Type B pancreatic cell (in vitro differentiated cells): ENCODE measurements around the gene TRMU. TPM values are rescaled to one million over a fixed set of nuclear protein-coding genes. Genes with fewer than 3 reads are reported as not detected.

ENCODE experiments used
- DNase-seq: peaks from one replicate; pipeline ENCODE4 v3.0.0; 2021; ENCODE audit warnings: mixed read lengths; ENCODE audit not compliant: unreplicated experiment; ENCODE audit errors: extremely low spot score
- H3K27ac Mint-ChIP-seq: 2 replicates; pipeline ENCODE4 v1.8.0; 2021; ENCODE audit warnings: mild to moderate bottlenecking, mixed read lengths
- H3K27me3 Mint-ChIP-seq: 2 replicates; pipeline ENCODE4 v1.8.0; 2021; ENCODE audit warnings: mixed read lengths
- H3K36me3 Mint-ChIP-seq: 2 replicates; pipeline ENCODE4 v1.8.0; 2021; ENCODE audit warnings: mixed read lengths
- H3K4me1 Mint-ChIP-seq: one replicate; pipeline ENCODE4 v1.8.0; 2021; ENCODE audit warnings: mixed read lengths; ENCODE audit not compliant: unreplicated experiment
- H3K4me3 Mint-ChIP-seq: 2 replicates; pipeline ENCODE4 v1.8.0; 2021; ENCODE audit warnings: mild to moderate bottlenecking, mixed read lengths
- H3K9me3 Mint-ChIP-seq: 2 replicates; pipeline ENCODE4 v1.8.0; 2021; ENCODE audit warnings: mixed read lengths
- total RNA-seq: library from RNA; stranded (reverse); gene quantifications from 2 replicates; pipeline ENCODE4 v1.2.1, GENCODE V29; 2021; ENCODE audit warnings: low replicate concordance
- TF ChIP-seq, protein P1 (sequence below): fragments of 200-600 bp; sonication (generic); conservative IDR thresholded peaks from 2 replicates; pipeline ENCODE4 v1.5.0; 2021; ENCODE audit warnings: antibody characterized with exemption, mild to moderate bottlenecking

Gene TRMU
- total RNA-seq, 1 donor from 2014 or later: 68.4 TPM

- peaks cover 7% of the 10 kb centered on the region for H3K4me1 Mint-ChIP-seq
These were observed 52.2 kb downstream of the TRMU start for GRCh38 chr22:46387748-46388147.

GRCh38 chr22:46388647-46389046, 53.1 kb downstream of the TRMU start:
- Mint-ChIP-seq H3K9me3 (no peaks in the 10 kb centered on the region), H3K27ac (no peak overlapping the region), H3K4me1 (peaks cover 7% of the 10 kb centered on the region), H3K27me3 (no peaks in the 10 kb centered on the region), H3K4me3 (no peak overlapping the region), H3K36me3 (no peaks in the 10 kb centered on the region)
- no peak for DNase-seq
- TF ChIP-seq, protein P1, sequence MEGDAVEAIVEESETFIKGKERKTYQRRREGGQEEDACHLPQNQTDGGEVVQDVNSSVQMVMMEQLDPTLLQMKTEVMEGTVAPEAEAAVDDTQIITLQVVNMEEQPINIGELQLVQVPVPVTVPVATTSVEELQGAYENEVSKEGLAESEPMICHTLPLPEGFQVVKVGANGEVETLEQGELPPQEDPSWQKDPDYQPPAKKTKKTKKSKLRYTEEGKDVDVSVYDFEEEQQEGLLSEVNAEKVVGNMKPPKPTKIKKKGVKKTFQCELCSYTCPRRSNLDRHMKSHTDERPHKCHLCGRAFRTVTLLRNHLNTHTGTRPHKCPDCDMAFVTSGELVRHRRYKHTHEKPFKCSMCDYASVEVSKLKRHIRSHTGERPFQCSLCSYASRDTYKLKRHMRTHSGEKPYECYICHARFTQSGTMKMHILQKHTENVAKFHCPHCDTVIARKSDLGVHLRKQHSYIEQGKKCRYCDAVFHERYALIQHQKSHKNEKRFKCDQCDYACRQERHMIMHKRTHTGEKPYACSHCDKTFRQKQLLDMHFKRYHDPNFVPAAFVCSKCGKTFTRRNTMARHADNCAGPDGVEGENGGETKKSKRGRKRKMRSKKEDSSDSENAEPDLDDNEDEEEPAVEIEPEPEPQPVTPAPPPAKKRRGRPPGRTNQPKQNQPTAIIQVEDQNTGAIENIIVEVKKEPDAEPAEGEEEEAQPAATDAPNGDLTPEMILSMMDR: no peak

More at GRCh38 chr22:46387748-46388147, 52.2 kb downstream of the TRMU start:
- no peak overlapping the region for H3K27ac Mint-ChIP-seq
- H3K9me3 Mint-ChIP-seq: no peaks in the 10 kb centered on the region
- no peak for DNase-seq
- TF ChIP-seq, protein P1: no peak
- peaks cover 3% of the 10 kb centered on the region for H3K36me3 Mint-ChIP-seq
- H3K4me3 Mint-ChIP-seq: no peak overlapping the region
- H3K27me3 Mint-ChIP-seq: no peaks in the 10 kb centered on the region

DNA sequence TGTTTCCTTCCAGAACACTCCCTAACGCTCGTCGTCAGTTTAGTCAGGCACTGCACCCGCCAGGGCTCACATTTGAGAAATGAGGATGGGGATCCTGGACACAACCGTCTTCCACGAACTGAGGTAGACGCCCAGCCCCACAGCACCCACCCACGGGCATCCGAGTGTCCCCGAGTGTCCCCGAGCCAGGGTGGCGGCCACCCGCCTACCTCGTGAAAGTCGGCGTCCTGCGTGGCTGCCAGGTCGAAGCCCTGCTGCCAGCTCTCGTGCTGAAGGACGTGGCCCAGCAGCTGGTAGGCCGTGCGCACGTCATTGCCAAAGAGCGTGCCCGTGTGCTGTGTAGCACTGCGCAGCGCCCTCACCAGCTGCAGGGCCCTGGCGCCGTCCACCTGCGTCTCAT, 53.6 kb downstream of the TRMU start:
- Mint-ChIP-seq H3K4me1 (peaks cover 7% of the 10 kb centered on the region), H3K9me3 (no peaks in the 10 kb centered on the region), H3K27me3 (no peaks in the 10 kb centered on the region), H3K36me3 (no peaks in the 10 kb centered on the region), H3K27ac (no peak overlapping the region), H3K4me3 (no peak overlapping the region)
- DNase-seq: no peak
- TF ChIP-seq, protein P1: no peak

- Mint-ChIP-seq H3K27ac (no peak overlapping the region), H3K36me3 (no peaks in the 10 kb centered on the region), H3K4me1 (peaks cover 7% of the 10 kb centered on the region), H3K4me3 (no peak overlapping the region), H3K27me3 (no peaks in the 10 kb centered on the region), H3K9me3 (no peaks in the 10 kb centered on the region)
- DNase-seq: no peak
- TF ChIP-seq, protein P1: no peak
These were observed 54.7 kb downstream of the TRMU start for GRCh38 chr22:46390105-46390651.

DNA sequence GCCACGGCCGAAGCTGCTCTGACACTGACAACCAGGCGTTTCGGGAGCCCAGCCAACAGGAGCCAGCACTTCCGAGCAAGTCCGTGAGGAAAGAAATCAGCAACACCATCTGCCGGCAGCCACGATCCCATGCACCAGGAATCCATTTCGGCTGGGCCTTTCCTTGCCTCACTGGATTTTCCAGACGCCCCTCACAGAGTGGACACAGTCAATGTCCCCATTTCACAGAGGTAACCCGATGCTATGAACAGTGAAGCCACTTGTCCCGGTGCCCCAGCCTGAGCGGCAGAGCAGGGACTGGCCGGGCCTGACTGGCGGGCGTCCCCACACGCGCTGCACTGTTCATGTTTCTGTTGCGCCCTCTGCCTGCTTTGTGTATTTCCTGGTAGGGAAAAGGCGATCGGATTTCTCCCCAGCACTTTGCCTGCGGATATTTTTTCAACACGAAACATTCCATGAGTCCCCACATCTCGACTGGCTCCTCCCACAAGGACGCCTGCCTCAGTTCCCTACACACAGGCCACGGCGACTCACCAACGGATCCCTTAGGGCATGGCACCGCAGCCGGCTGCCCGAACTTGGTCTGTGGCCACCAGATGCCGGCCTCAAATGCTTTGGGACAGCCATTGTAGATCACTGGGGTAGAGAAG, 55.3 kb downstream of the TRMU start:
- Mint-ChIP-seq H3K4me3 (peak overlapping the region; percentile 52), H3K9me3 (no peaks in the 10 kb centered on the region), H3K36me3 (no peaks in the 10 kb centered on the region), H3K27ac (peak overlapping the region; percentile 72), H3K4me1 (peaks cover 7% of the 10 kb centered on the region), H3K27me3 (no peaks in the 10 kb centered on the region)
- TF ChIP-seq, protein P1: no peak
- no peak for DNase-seq
